ENCODE measurements around the gene SH3GL3.

Gene SH3GL3

DNA sequence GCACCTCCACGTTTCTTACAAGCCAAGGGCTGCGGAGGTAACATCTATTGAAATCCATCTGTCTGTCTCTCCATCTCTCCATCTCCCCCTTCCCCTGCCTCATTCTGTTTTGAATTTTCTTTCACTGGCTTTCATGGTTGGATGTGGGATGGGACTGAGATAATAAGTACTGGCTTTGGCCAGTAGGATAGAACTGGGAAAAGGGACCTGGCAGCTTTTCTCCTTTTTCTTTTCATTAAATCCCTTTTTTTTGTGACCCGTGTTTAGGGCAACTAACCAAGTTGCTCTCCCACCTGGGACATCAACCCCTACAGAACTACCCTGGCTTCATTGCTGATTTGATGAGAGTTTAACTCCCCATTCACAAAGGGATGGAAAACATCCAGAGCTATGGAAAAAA, 139.9 kb downstream of the SH3GL3 start:
- Mint-ChIP-seq H3K36me3 (ENCODE audit: low read depth) (no peaks in the 10 kb centered on the region), H3K9me3 (no peaks in the 10 kb centered on the region), H3K27ac (no peak overlapping the region), H3K27me3 (no peaks in the 10 kb centered on the region), H3K4me3 (no peak overlapping the region), H3K4me1 (ENCODE audit: low read depth) (no peaks in the 10 kb centered on the region)

DNA sequence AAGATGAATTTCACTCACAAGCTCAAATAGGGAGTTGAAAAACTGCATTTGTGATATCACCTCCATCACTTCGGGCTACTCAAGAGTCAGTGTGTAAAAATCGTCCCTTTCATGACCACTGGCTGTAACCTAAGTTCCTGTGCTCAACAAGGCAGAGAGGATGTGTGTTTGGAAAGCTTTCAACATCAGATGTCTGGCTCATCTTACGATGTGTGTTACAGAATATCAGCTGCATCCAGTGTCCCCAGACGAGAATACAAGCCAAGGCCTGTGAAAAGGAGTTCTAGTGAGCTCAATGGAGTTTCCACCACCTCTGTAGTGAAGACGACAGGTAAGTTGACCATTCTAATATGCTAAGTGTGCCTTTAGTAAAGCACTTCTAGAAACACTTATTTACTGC, 141.3 kb downstream of the SH3GL3 start:
- Mint-ChIP-seq H3K36me3 (ENCODE audit: low read depth) (no peaks in the 10 kb centered on the region), H3K4me1 (ENCODE audit: low read depth) (no peaks in the 10 kb centered on the region), H3K27ac (no peak overlapping the region), H3K4me3 (no peak overlapping the region), H3K27me3 (peaks cover 6% of the 10 kb centered on the region), H3K9me3 (no peaks in the 10 kb centered on the region)

DNA sequence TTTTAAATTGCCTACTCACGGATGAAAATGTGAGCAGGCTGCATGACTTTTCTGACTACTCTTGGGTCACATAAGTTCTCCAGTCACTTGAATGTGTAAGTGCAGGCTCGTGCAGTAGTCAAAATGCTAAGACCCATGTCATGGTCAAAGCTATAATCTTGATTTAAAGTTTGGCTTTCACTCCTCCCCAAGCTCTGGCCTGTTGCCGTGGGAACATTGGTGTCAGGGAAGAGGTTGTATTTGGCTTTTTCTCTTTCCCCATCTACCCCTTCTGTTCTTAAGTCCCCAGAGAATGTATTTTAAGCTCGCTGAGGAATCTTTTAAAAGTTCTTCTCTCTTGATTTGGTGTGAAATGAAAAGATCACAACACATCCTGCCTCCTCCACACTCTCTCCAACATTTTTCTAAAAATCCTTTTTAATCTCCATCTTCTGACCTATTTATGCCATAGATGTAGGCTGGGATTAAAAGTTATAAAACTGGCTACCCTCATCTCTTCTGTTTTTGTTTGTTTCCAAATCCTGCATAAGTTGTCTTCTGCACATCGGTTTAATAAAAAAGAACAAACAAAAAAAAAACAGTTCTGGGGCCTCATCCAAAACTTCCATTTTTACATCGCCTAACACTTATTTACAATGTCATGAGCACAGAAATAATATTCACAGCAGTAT, 145.4 kb downstream of the SH3GL3 start:
- Mint-ChIP-seq H3K27ac (no peak overlapping the region), H3K36me3 (ENCODE audit: low read depth) (no peaks in the 10 kb centered on the region), H3K27me3 (peaks cover 6% of the 10 kb centered on the region), H3K9me3 (no peaks in the 10 kb centered on the region), H3K4me3 (no peak overlapping the region), H3K4me1 (ENCODE audit: low read depth) (no peaks in the 10 kb centered on the region)

DNA sequence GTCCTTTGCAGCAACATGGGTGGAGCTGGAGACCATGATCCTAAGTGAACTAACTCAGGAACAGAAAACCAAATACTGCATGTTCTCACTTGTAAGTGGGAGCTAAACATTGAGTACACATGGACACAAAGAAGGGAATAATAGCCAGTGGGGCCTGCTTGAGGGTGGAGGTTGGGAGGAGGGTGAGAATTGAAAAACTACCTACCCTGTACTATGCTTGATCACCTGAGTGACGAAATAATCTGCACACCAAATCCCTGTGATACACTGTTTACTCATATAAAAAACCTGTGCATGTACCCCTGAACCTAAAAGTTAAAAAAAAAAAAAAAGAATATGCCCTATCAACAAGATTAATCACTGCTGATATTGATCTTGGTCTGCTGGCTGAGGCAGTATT, 148.1 kb downstream of the SH3GL3 start:
- H3K4me1 Mint-ChIP-seq (ENCODE audit: low read depth): no peaks in the 10 kb centered on the region
- peaks cover 12% of the 10 kb centered on the region for H3K27me3 Mint-ChIP-seq
- H3K4me3 Mint-ChIP-seq: no peak overlapping the region
- H3K36me3 Mint-ChIP-seq (ENCODE audit: low read depth): no peaks in the 10 kb centered on the region
- H3K9me3 Mint-ChIP-seq: peaks cover 2% of the 10 kb centered on the region
- no peak overlapping the region for H3K27ac Mint-ChIP-seq

DNA sequence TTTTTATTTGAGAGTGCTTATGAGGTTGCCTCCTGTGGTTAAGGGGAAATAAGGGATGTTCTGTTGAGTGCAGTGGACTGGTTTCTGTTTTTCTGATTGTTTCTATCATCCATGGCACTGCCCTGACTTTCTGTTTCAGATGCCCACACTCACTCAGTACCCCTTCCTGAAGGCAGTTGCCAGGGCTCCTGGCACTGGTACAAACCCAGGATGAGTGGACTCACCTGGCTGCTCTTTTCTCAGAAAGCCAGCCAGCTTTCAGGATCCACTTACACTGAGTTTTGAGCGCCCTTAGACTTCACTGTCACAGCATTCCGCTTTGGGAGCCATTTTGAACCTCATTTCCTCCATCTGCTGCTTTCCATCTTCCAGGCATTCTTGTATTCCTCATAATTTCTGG, 150.9 kb downstream of the SH3GL3 start:
- H3K9me3 Mint-ChIP-seq: peaks cover 9% of the 10 kb centered on the region
- no peak overlapping the region for H3K4me3 Mint-ChIP-seq

DNA sequence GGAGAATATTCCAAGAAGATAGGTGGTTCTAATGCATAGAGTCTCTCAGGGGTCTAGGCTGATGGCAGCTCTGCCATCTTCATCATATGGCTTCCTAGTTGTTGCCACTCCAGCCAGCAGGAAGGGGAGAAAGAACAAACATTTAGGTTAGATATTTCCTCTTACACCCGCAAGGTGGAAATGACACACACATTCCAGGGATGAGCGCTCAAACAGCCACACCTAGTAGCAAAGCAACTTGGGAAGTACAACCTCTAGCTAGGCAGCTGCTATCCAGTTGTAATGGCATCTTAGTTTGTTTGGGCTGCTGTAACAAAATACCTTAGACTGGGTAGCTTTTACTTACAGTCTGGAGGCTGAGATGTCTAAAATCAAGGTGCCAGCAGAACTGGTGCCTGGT, 154.9 kb downstream of the SH3GL3 start:
- Mint-ChIP-seq H3K27me3 (peaks cover 6% of the 10 kb centered on the region), H3K36me3 (ENCODE audit: low read depth) (no peaks in the 10 kb centered on the region), H3K4me3 (no peak overlapping the region)

More for the DNA sequence above, 150.9 kb downstream of the SH3GL3 start:
- peaks cover 8% of the 10 kb centered on the region for H3K27me3 Mint-ChIP-seq
- no peaks in the 10 kb centered on the region for H3K4me1 Mint-ChIP-seq (ENCODE audit: low read depth)
- H3K36me3 Mint-ChIP-seq (ENCODE audit: low read depth): no peaks in the 10 kb centered on the region
- H3K27ac Mint-ChIP-seq: no peak overlapping the region

DNA sequence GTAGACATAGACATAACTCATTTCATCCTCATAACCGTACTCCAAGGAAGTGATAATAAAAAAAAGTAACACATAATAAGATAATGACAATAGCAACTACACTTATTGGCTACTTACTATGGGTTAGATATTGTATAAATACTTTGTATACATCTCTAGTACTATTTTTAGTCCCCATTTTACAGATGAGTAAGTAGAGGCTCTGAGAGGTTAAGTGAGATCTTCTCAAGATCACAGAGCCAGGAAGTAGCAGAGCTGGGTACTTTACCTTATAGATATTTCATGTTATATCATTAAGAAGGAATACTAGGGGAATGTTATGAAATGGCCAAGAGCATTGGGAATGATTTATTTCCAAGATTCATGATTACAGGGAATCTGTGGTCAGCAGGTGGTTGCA, 157.4 kb downstream of the SH3GL3 start:
- Mint-ChIP-seq H3K36me3 (ENCODE audit: low read depth) (no peaks in the 10 kb centered on the region), H3K4me3 (no peak overlapping the region), H3K4me1 (ENCODE audit: low read depth) (no peaks in the 10 kb centered on the region), H3K9me3 (peaks cover 9% of the 10 kb centered on the region), H3K27me3 (peaks cover 6% of the 10 kb centered on the region), H3K27ac (no peak overlapping the region)

More for the DNA sequence above, 154.9 kb downstream of the SH3GL3 start:
- peaks cover 9% of the 10 kb centered on the region for H3K9me3 Mint-ChIP-seq
- no peak overlapping the region for H3K27ac Mint-ChIP-seq
- H3K4me1 Mint-ChIP-seq (ENCODE audit: low read depth): no peaks in the 10 kb centered on the region

DNA sequence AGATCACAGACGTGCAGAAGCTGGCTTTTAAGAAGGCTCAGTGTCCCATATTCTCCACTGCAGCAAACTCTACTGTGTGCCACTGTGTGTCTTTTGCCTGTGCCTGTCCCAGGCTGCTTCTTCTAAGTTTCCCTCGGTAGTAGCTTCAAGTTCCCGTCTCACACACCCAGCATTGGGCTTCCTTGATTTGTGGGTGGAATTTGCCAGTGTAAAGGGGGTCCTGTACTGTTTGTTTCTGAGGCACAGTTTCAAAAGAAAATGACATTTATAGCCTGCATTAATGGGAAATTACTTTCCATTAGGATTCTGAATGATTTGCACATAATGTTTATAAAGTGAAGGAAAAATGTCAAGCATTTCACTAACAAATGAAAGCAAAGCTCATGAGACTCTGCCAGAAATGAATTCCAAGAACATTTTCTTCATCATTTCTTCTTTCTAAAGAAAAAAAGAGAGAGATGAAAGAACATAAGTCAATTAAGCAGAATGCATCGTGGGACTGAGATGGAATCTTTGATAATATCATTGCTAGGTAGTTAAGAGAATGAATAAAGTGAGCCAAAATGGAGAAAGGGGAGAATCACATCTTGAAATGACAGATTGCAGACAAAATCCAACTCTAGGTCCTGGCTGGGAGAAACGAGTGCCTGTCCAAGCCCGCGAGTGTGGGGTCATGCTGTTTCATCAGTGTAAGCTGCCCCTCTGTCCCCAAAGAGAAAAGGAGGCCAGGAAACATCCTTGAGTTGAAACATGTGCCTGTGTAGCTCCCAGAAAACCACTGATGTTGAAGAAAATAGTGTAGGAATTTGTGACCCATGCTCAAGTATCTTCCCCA, 158.2 kb downstream of the SH3GL3 start:
- H3K36me3 Mint-ChIP-seq (ENCODE audit: low read depth): no peaks in the 10 kb centered on the region
- no peak overlapping the region for H3K27ac Mint-ChIP-seq
- H3K4me3 Mint-ChIP-seq: no peak overlapping the region
- H3K9me3 Mint-ChIP-seq: peaks cover 6% of the 10 kb centered on the region
- no peaks in the 10 kb centered on the region for H3K27me3 Mint-ChIP-seq
- H3K4me1 Mint-ChIP-seq (ENCODE audit: low read depth): no peaks in the 10 kb centered on the region

DNA sequence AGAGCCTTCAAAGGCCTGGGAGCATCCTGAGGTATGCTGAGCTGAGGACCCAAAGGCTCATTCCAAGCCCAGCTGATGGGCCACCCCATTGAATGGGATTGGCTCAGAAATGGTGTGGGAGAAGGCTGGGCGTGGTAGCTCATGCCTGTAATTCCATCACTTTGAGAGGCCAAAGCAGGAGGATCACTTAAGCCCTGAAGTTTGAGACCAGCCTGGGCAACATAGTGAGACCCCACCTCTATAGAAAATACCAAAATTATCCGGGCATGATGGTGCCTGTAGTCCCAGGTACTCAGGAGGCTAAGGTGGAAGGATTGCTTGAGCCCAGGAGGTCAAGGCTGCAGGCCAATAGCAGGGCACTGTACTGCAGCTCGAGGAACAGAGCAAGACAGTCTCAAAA, 163.0 kb downstream of the SH3GL3 start:
- Mint-ChIP-seq H3K4me1 (ENCODE audit: low read depth) (no peaks in the 10 kb centered on the region), H3K4me3 (no peak overlapping the region), H3K27ac (no peak overlapping the region), H3K9me3 (no peaks in the 10 kb centered on the region), H3K27me3 (no peaks in the 10 kb centered on the region), H3K36me3 (ENCODE audit: low read depth) (no peaks in the 10 kb centered on the region)

DNA sequence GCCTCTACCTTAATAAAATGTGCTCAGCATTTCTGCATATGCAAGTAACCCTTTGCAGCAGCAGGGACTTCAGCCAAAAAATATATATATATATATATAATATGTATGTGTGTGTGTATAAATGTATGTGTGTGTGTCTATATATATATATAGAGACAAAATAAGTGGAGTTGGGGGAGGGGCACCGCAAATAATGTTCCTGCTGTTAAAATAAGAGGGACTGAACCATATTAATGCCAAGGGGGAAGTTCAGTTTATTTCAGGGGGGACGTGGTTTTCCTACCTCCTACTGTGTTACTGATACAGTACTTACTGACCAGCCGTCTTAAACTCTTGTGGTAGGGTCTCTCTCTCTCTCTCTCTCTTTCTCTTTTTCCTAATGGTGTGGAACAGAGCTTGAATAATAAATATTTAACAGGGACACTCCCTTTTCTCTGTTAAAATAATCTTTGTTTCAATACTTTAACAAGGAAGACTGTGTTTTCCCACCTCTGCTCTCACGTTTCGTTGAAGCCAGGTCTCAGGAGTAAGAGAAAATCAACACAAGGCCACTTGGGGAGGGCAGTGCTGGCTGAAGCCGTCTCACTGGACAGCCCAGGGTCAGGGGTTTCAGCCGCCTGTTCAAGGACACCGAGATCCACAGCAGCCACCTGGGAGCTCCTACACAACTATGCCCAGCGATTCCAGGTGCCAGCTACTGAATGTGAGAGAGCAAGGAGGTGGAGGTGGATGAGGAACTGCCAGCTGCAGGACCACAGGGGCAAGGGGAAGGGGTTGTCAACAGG, 164.0 kb downstream of the SH3GL3 start:
- no peaks in the 10 kb centered on the region for H3K9me3 Mint-ChIP-seq
- no peaks in the 10 kb centered on the region for H3K27me3 Mint-ChIP-seq
- no peaks in the 10 kb centered on the region for H3K4me1 Mint-ChIP-seq (ENCODE audit: low read depth)
- no peaks in the 10 kb centered on the region for H3K36me3 Mint-ChIP-seq (ENCODE audit: low read depth)
- no peak overlapping the region for H3K4me3 Mint-ChIP-seq
- no peak overlapping the region for H3K27ac Mint-ChIP-seq

DNA sequence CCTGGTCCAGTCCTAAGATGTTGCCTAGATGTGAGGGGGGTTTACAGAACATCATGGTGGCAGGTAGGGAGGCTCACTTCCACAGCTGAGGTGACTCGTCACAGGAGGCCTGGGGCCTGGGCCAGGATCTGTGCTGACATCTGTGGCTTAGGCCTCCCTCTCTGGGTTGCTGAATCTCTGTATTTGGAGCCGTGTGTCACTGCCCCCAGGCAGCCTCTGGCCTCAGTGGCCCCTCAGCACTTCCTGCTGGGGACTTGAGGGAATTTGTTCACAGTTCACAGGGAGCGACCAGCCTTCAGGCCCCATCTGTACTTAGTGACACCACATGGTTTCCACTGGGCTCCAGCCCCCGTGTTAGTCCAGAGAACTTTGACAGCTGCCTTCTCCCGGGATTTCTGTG, 165.1 kb downstream of the SH3GL3 start:
- Mint-ChIP-seq H3K4me3 (no peak overlapping the region), H3K36me3 (ENCODE audit: low read depth) (no peaks in the 10 kb centered on the region), H3K4me1 (ENCODE audit: low read depth) (no peaks in the 10 kb centered on the region), H3K9me3 (no peaks in the 10 kb centered on the region), H3K27ac (no peak overlapping the region), H3K27me3 (no peaks in the 10 kb centered on the region)

DNA sequence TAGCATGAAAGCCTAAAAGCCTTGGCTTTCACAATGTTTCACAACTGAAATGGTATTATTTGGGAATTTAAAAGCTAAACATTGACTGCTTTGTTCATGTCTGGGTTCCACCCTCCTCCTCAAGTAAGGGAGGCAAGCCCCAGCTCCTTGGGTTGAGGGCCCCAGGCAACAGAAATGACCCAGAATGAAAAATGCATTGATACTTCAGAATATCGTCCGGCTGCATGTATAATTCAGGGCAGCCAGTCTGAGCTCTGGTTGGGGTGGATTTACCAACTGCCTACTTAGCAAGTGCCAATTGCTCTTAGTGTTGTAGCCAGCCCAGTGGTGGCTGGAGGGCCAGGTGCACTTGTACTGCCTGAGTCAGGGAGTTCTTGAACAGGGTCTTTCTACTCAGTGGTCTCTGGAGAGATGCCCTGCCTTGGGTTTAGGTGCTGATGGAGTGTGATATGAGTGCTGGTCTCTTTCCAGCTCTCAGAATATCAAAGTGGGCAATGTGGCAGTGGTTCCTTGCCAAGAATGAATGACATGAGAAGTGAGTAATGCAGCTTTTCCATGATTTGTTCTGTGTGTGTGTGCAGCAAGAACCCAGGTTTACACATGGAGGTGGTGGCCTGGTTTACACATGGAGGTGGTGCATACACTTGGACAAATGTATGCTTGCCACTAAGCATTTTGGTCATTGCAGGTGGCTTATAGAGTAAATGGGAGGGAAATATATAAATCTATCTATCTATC, 165.9 kb downstream of the SH3GL3 start:
- no peaks in the 10 kb centered on the region for H3K4me1 Mint-ChIP-seq (ENCODE audit: low read depth)
- H3K27me3 Mint-ChIP-seq: no peaks in the 10 kb centered on the region
- no peak overlapping the region for H3K4me3 Mint-ChIP-seq
- H3K9me3 Mint-ChIP-seq: no peaks in the 10 kb centered on the region
- H3K27ac Mint-ChIP-seq: no peak overlapping the region
- H3K36me3 Mint-ChIP-seq (ENCODE audit: low read depth): no peaks in the 10 kb centered on the region

DNA sequence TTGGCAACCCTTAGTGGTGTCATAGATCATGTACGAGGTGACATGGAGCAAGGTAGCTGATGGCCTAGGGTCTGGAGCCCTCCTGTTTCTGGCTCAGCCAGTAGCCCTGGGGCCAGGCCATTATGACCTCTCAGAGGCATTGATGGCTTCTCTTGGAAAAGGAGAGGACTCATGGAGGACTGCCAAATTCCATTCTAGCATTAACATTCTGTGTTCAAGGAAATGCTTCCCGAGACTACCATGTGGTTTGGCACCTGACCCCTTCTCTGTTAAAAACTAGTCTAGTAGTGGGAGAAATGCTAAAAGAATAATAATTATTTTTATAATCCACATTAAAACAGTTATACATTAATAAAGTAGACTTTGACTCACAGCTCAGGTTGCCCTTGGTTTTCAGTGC, 166.6 kb downstream of the SH3GL3 start:
- Mint-ChIP-seq H3K9me3 (no peaks in the 10 kb centered on the region), H3K27me3 (no peaks in the 10 kb centered on the region), H3K4me1 (ENCODE audit: low read depth) (no peaks in the 10 kb centered on the region), H3K36me3 (ENCODE audit: low read depth) (no peaks in the 10 kb centered on the region), H3K27ac (no peak overlapping the region), H3K4me3 (no peak overlapping the region)

DNA sequence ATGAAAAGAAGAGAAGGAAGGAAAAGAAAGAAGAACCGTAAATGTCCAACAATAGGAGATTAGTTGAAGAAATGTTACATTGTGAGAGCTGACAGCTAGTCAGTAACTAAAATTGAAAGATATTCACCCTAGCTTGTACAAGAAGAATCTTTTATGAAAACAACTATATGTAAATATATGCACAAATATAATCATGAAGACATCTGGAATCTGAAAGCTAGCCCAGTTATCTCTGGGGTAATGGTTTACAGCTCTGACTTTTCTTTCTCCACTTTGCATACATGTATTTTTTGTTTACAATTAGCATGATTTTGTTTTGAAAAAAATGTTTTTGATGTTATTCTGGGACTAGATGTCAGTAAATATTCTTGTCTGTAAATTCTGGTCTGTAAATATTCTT, 169.7 kb downstream of the SH3GL3 start:
- no peaks in the 10 kb centered on the region for H3K36me3 Mint-ChIP-seq (ENCODE audit: low read depth)
- H3K27ac Mint-ChIP-seq: no peak overlapping the region
- H3K9me3 Mint-ChIP-seq: no peaks in the 10 kb centered on the region
- no peak overlapping the region for H3K4me3 Mint-ChIP-seq
- H3K27me3 Mint-ChIP-seq: no peaks in the 10 kb centered on the region
- no peaks in the 10 kb centered on the region for H3K4me1 Mint-ChIP-seq (ENCODE audit: low read depth)
